NCI-H2029 (cell line): Measurements from ENCODE around the gene MEOX1.

ENCODE experiments used
- DNase-seq: peaks from one replicate; lab custom pipeline; 2025; lab: John Stamatoyannopoulos, UW

Gene MEOX1

GRCh38 chr17:43591001-43591400, 70.7 kb downstream of the MEOX1 start:
- no peak for DNase-seq
